Gastrocnemius medialis (tissue), 4 donors: ENCODE measurements around the gene CROCC. TPM values are rescaled to one million over a fixed set of nuclear protein-coding genes. Genes with fewer than 3 reads are reported as not detected.
"Not testable (repeated sequence)": the region's sequence is repeated elsewhere in the genome, so short reads cannot be mapped to it uniquely, and the experiment has no call there.

ENCODE experiments used
- ATAC-seq, 2 donors: fragments of 150-250 bp; one replicate each; pipeline ENCODE4 v1.9.1; 2016
- DNase-seq, 2 donors: peaks; one replicate each; pipeline ENCODE4 v3.0.0-alpha.2; 2019
- H3K27ac ChIP-seq, 4 donors: fragments of 200-600 bp; sonication (generic); 1 replicate in 1 of 4; 2 replicates in 3 of 4; pipeline ENCODE4 v1.5.1; 2016 to 2018; ENCODE audit warnings: mild to moderate bottlenecking in 2 of 4, moderate library complexity in 1 of 4
- H3K27me3 ChIP-seq, 3 donors: fragments of 200-600 bp; sonication (generic) in 2 of 3; 1 replicate in 1 of 3; 2 replicates in 2 of 3; pipeline versions ENCODE4 v1.5.1 to v1.6.0; 2016 to 2019; ENCODE audit warnings: mild to moderate bottlenecking in 1 of 3, moderate library complexity in 1 of 3
- H3K36me3 ChIP-seq, 2 donors: fragments of 200-600 bp; sonication (generic) in 1 of 2; one replicate each; pipeline ENCODE4 v1.5.1; 2017 to 2018
- H3K4me1 ChIP-seq, 2 donors: fragments of 200-600 bp; sonication (generic) in 1 of 2; one replicate each; pipeline ENCODE4 v1.5.1; 2016 to 2017; ENCODE audit warnings: mild to moderate bottlenecking in 2 of 2
- H3K4me3 ChIP-seq, 4 donors: fragments of 200-600 bp; sonication (generic) in 3 of 4; 1 replicate in 1 of 4; 2 replicates in 3 of 4; pipeline ENCODE4 v1.5.1; 2016 to 2019; ENCODE audit warnings: mild to moderate bottlenecking in 2 of 4
- H3K9me3 ChIP-seq, 3 donors: fragments of 200-600 bp; sonication (generic) in 2 of 3; 1 replicate in 1 of 3; 2 replicates in 2 of 3; pipeline ENCODE4 v1.5.1; 2016 to 2019
- POLR2A ChIP-seq, 2 donors: fragments of 450-650 bp; IDR thresholded peaks; one replicate each; pipeline ENCODE4 v1.6.1; 2017; ENCODE audit warnings: antibody characterized with exemption in 2 of 2, mild to moderate bottlenecking in 2 of 2, moderate library complexity in 2 of 2
- in situ Hi-C, 4 donors: fragments of 200-750 bp; cut with MboI; loops; one replicate each; pipeline versions ENCODE4 v1.15.0 to v1.8.0; 2017; ENCODE audit warnings: low sequenced_read_pairs in 4 of 4
- intact Hi-C: fragments of 100-400 bp; cut with DNase I; formaldehyde crosslinking; loops from one replicate; pipeline ENCODE4 v1.15.1; 2023; ENCODE audit warnings: low total_unique reads
- total RNA-seq, 4 donors: library from RNA; depleted of rRNA; stranded (reverse); fragments of >200 nt; gene quantifications; one replicate each; pipeline versions ENCODE4 v1.1.0 to v1.2.3, GENCODE V29; 2016
- TF ChIP-seq, protein P1 (sequence below), 5 experiments: fragments of 450-650 bp in 3 of 5; fragments of 200-600 bp in 2 of 5; sonication (generic) in 2 of 5; IDR thresholded peaks in 4 of 5; conservative IDR thresholded peaks in 1 of 5; 1 replicate in 4 of 5; 2 replicates in 1 of 5; pipeline ENCODE4 v1.5.1; 2016 to 2019; ENCODE audit warnings: antibody characterized with exemption in 5 of 5, mild to moderate bottlenecking in 3 of 5, moderate library complexity in 3 of 5

The CROCC gene
- total RNA-seq, 4 donors from 2014 or later = 3.0 to 8.0 (median 5.3) TPM

DNA sequence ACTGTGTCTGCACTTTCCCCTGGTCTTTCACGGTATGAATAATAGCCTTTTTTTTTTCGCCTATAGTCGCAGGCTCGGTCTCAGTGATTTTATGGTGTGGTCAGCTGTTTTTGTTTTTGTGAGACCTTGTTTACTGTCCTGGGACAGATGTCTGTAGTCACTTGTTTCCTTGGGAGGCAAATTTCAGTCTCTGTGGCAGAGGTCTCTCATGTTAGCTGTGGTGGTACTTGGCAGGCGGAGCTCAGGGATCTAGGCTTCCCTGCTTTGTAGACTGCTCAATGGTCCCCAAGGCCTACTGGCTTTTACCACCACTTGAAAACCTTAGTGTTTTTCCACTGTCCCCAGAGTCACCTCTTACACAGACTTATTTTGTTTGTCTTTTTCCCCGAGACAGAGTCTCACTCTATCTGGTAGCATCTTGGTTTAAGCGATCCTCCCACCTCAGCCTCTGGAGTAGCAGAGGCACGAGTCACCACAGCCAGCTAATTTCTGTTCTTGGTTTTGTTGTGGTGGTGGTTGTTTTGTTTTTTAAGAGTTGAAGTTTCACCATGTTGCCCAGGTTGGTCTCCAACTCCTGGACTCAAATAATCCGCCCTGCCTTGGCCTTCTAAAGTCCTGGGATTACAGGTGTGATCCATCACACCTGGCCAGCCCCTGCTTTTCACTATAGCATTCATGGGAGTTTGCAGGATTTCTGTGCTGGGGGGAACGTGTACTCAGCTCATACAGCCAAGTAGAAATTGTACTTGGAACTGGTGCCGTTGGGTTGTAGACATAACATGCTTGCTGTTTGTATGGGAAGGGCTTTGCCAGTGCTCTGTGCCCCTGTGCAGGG is 15.6 kb upstream of the CROCC start:
- Histone ChIP-seq H3K36me3 (no peaks in the 10 kb centered on the region), H3K27ac (peak overlapping the region; percentile 88 to 98 (median 93)), H3K27me3 (no peaks in the 10 kb centered on the region), H3K4me1 (peaks cover 13 to 15% of the 10 kb centered on the region in 2 donors), H3K9me3 (no peaks in the 10 kb centered on the region), H3K4me3 (no peak overlapping the region)
- intact Hi-C loops = loop anchor here (5.0 to 10.0 kb wide), 3 partner anchors 146 to 411 kb away; partner anchors contain the start of gene SDHB
- in situ Hi-C loops = no loop called here
- DNase-seq = no peak
- TF ChIP-seq, protein P1, sequence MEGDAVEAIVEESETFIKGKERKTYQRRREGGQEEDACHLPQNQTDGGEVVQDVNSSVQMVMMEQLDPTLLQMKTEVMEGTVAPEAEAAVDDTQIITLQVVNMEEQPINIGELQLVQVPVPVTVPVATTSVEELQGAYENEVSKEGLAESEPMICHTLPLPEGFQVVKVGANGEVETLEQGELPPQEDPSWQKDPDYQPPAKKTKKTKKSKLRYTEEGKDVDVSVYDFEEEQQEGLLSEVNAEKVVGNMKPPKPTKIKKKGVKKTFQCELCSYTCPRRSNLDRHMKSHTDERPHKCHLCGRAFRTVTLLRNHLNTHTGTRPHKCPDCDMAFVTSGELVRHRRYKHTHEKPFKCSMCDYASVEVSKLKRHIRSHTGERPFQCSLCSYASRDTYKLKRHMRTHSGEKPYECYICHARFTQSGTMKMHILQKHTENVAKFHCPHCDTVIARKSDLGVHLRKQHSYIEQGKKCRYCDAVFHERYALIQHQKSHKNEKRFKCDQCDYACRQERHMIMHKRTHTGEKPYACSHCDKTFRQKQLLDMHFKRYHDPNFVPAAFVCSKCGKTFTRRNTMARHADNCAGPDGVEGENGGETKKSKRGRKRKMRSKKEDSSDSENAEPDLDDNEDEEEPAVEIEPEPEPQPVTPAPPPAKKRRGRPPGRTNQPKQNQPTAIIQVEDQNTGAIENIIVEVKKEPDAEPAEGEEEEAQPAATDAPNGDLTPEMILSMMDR (IDR thresholded peaks at IDR 0.05 in 4 of 5, conservative IDR thresholded peaks at IDR 0.05 in 1 of 5) = no peak
- no peak for TF ChIP-seq POLR2A (IDR thresholded peaks at IDR 0.05)
- ATAC-seq = no peak

DNA sequence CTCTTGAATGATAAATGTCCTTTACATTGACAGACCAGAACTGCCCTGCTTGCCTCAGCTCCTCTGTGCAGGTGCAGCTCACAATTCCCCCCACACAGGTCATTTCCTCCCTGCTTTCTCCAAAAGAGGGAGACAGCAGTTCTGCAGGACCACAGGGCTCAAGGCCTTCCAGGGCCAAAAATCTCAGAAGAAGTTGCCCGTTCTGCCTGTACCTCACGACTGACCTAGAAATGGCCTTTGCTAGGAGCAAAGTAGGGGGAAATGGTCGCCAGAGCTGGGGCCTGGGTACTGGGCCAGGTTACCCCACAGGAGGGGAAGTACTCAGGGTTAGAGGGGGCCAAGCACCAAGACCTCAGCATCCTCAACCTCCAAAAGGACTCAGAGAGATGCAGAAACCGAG is 14.9 kb upstream of the CROCC start:
- ATAC-seq (no peak), DNase-seq (no peak)
- peak overlapping the region in 3 of 4 donors; percentile 88 to 94 (median 92) for H3K27ac ChIP-seq
- H3K9me3 ChIP-seq = no peaks in the 10 kb centered on the region
- H3K4me1 ChIP-seq = peaks cover 13 to 15% of the 10 kb centered on the region in 2 donors
- in situ Hi-C loops (no loop called here), intact Hi-C loops (loop anchor here (5.0 to 10.0 kb wide), 3 partner anchors 145 to 412 kb away; partner anchors contain the start of gene SDHB)
- H3K4me3 ChIP-seq = no peak overlapping the region
- no peak for TF ChIP-seq POLR2A (IDR thresholded peaks at IDR 0.05)
- TF ChIP-seq, protein P1 (IDR thresholded peaks at IDR 0.05 in 4 of 5, conservative IDR thresholded peaks at IDR 0.05 in 1 of 5) = no peak
- H3K27me3 ChIP-seq = no peaks in the 10 kb centered on the region
- no peaks in the 10 kb centered on the region for H3K36me3 ChIP-seq

DNA sequence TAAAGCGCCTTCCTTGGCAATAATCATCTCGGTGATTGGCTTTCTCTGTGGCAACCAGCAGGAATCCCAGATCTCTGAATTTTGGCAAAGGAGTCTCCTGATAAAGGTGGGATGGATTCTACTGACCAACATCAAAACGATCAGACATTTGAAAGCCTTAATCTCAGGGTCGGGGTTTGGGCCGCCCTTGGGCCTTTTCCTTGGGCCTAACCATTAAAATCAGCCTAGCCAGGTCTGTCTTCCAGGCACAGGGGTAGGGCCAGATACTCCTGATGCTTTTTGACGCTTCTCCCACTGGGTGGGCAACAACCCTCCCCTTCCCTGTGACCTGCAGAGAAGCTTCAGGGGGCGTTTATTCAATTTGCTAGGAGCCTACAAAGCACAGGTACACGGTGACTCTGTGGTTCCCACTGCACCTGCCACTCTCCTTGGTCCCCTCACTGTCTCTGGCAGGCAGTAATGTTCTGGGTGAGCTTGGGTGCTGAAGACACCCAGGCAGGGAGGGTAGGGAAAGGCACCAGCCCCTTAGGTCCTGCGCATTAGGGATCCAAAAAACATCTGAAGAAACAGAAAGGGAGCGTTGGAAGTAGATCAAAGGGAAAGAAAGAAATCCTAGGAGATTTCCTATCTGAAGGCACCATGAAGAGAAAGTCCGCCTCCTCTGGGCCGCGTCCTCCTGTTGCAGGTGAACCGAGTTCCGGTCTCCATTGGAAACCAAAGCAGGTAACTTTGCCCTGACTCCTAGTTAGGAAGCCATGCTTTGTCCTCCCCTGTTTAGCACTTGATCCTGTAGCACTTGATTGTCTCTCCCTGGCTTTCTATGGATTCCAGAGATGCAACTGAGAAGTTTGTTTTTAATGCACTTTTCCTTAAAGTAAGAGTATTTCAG is 13.6 kb upstream of the CROCC start:
- H3K4me1 ChIP-seq = peaks cover 13 to 18% of the 10 kb centered on the region in 2 donors
- TF ChIP-seq, protein P1 (IDR thresholded peaks at IDR 0.05 in 4 of 5, conservative IDR thresholded peaks at IDR 0.05 in 1 of 5) = no peak
- no peak for TF ChIP-seq POLR2A (IDR thresholded peaks at IDR 0.05)
- no peaks in the 10 kb centered on the region for H3K36me3 ChIP-seq
- intact Hi-C loops = loop anchor here (5.0 to 10.0 kb wide), 3 partner anchors 144 to 413 kb away; partner anchors contain the start of gene SDHB
- in situ Hi-C loops = no loop called here
- peak overlapping the region in 1 of 4 donors; percentile 10 for H3K27ac ChIP-seq
- no peak for ATAC-seq
- DNase-seq = no peak
- no peaks in the 10 kb centered on the region for H3K9me3 ChIP-seq
- no peaks in the 10 kb centered on the region for H3K27me3 ChIP-seq
- no peak overlapping the region for H3K4me3 ChIP-seq

DNA sequence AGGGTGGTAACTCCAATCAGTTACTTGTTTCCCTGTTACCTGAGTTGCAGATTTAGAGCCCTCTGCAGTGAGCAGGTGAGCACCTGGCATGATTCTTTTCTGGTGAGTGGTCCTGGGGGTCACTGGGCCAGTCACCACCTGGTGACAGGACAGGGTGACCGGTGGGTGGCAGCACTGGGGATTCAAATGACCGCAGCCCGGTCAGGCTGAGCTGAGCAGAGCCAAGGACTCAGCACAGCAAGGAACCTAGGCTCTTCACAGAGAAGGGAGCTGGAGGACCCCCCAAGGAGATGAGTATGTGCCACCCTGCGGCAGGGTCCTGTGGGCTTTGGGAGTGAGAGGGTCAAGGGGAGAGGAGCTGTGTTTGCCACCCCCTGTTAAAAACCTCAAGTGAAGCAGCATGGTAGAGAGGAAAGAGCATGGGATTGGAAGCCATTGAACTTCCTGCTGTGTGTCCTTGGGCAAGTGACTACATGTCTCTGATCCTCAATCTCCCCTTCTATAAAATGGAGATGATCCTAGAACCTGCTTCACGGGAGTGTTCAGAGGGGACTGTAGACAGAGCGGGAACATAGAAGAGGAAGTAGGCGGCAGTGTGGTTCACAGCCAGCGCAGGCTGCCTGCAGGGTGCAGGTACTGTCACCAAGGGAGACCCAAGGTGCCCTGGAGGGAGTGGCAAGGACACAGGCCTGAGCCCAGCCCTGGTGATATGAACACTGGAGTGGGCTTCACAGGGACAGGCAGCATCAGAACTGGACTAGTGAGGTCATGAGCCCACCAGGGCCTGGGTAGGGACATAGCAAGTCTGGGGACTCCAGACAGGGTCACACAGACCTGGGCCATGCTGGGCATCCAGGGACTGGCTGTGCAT is 9.6 kb upstream of the CROCC start:
- H3K36me3 ChIP-seq, H3K27ac ChIP-seq, H3K4me3 ChIP-seq, in situ Hi-C loops, H3K9me3 ChIP-seq, intact Hi-C loops, H3K27me3 ChIP-seq, ATAC-seq, DNase-seq: not testable (repeated sequence)
- peaks cover 13% of the 10 kb centered on the region in 2 donors for H3K4me1 ChIP-seq

DNA sequence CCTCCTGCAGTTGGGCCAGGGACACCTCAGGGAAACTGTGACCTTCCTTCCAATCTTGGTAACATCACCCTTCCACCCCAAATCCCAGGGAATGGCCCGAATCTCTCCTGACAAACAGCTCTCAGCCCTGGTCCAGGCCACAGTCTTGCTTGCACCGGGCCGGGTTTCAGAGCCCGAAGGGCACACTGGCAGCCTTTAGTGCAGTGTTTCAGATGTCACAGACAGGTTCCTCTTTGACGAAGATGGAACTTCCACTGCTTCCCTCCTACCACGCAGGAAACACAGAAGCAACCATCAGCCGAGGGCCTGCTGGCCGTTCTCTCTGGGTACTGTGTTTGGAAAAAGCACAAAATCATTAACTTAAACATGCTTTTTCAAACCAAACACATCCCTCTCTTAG is 9.0 kb upstream of the CROCC start:
- in situ Hi-C loops, H3K36me3 ChIP-seq, ATAC-seq, H3K27me3 ChIP-seq, intact Hi-C loops, H3K9me3 ChIP-seq, H3K27ac ChIP-seq: not testable (repeated sequence)
- H3K4me1 ChIP-seq = peaks cover 13% of the 10 kb centered on the region in 2 donors
- H3K4me3 ChIP-seq = peak overlapping the region in 1 of 4 donors; percentile 60
- peak in 1 of 2 donors; percentile 18 for DNase-seq
